Measurements from ENCODE around the gene PDIA5. TPM values are rescaled to one million over a fixed set of nuclear protein-coding genes. Genes with fewer than 3 reads are reported as not detected.

Gene PDIA5
- total RNA-seq (1 to 10 TPM; 2.2 to 3.0 TPM), total RNA-seq (1.4 to 46.3 (median 4.5) reads per million in 172 experiments)
- 4.4 TPM for polyA plus RNA-seq (2013, experiment 1 of 2)
- polyA plus RNA-seq (2013, experiment 2 of 2), result 5.1 TPM

- POLR2A ChIA-PET, result interaction anchor here (0.9 to 1.2 kb wide), 5 partner anchors 10 to 683 kb away, joined by 3 to 5 read pairs (median 4); partner anchors contain the start of genes FAM162A and SEC22A
- no peak within 1 kb of the TSS for H3K27ac Mint-ChIP-seq
- CTCF ChIA-PET, result no interaction called here
Observed at GRCh38 chr3:123066896-123067688, at the start of gene PDIA5. PDIA5 (plus strand) TSS chr3:123067025; CDS start chr3:123067165, 140 bp downstream.

GRCh38 chr3:123018683-123019082 is 48.1 kb upstream of the PDIA5 start:
- DNase-seq (no peak), ATAC-seq (ENCODE audit: poor library complexity) (no peak)
- POLR2A ChIA-PET, result no interaction called here
- no peaks in the 10 kb centered on the region for H3K9me3 ChIP-seq (ENCODE audit: control insufficient read depth in 1 of 2, insufficient read depth in 1 of 2, low read length in 2 of 2)
- CTCF ChIA-PET, result no interaction called here
- no peaks in the 10 kb centered on the region for H3K36me3 Mint-ChIP-seq (ENCODE audit: low read depth)
- H3K27ac ChIP-seq (ENCODE audit: low read depth in 1 of 2, low read length in 2 of 2), result no peak overlapping the region
- H3K27ac Mint-ChIP-seq, result no peak overlapping the region
- H3K27me3 Mint-ChIP-seq, result peaks cover 60% of the 10 kb centered on the region
- no peaks in the 10 kb centered on the region for H3K4me1 Mint-ChIP-seq (ENCODE audit: low read depth)
- H3K9me3 Mint-ChIP-seq, result no peaks in the 10 kb centered on the region
- H3K4me3 Mint-ChIP-seq, result no peak overlapping the region
- intact Hi-C loops (cut with DNase I, micrococcal nuclease), result no loop called here
- H3K36me3 ChIP-seq (ENCODE audit: insufficient read depth, low read length), result no peaks in the 10 kb centered on the region
- H3K27me3 ChIP-seq (ENCODE audit: control insufficient read depth in 1 of 2, insufficient read depth in 2 of 2, low read length in 2 of 2), result peaks cover 30% of the 10 kb centered on the region in 2 experiments
- no peak for TF ChIP-seq CTCF (IDR thresholded peaks at IDR 0.05)
- no peaks in the 10 kb centered on the region for H3K4me1 ChIP-seq (ENCODE audit: insufficient read depth, low read length)
- H3K4me3 ChIP-seq (ENCODE audit: low read length), result no peak overlapping the region

More at GRCh38 chr3:123066896-123067688, at the start of gene PDIA5:
- DNase-seq (peak in 13 of 14 experiments; percentile 3 to 63 (median 37)), ATAC-seq (ENCODE audit: poor library complexity) (peak; percentile 55)
- Mint-ChIP-seq H3K4me3 (peak within 1 kb of the TSS; percentile 84), H3K9me3 (no peaks in the 10 kb centered on the region), H3K36me3 (ENCODE audit: low read depth) (no peaks in the 10 kb centered on the region), H3K27me3 (no peaks in the 10 kb centered on the region), H3K4me1 (ENCODE audit: low read depth) (peaks cover 23% of the 10 kb centered on the region)
- intact Hi-C loops (cut with DNase I, micrococcal nuclease), result no loop called here
- H3K9me3 ChIP-seq (ENCODE audit: control insufficient read depth in 1 of 2, insufficient read depth in 1 of 2, low read length in 2 of 2), result no peaks in the 10 kb centered on the region
- peaks cover 24% of the 10 kb centered on the region for H3K4me1 ChIP-seq (ENCODE audit: insufficient read depth, low read length)
- TF ChIP-seq CTCF (IDR thresholded peaks at IDR 0.05), result no peak
- no peak within 1 kb of the TSS for H3K27ac ChIP-seq (ENCODE audit: low read depth in 1 of 2, low read length in 2 of 2)
- peak within 1 kb of the TSS; percentile 69 for H3K4me3 ChIP-seq (ENCODE audit: low read length)
- H3K27me3 ChIP-seq (ENCODE audit: control insufficient read depth in 1 of 2, insufficient read depth in 2 of 2, low read length in 2 of 2), result no peaks in the 10 kb centered on the region
- H3K36me3 ChIP-seq (ENCODE audit: insufficient read depth, low read length), result no peaks in the 10 kb centered on the region

GRCh38 chr3:123019161-123019560 is 47.7 kb upstream of the PDIA5 start:
- no peak overlapping the region for H3K4me3 ChIP-seq (ENCODE audit: low read length)
- no peak overlapping the region for H3K27ac ChIP-seq (ENCODE audit: low read depth in 1 of 2, low read length in 2 of 2)
- H3K36me3 Mint-ChIP-seq (ENCODE audit: low read depth), result no peaks in the 10 kb centered on the region
- ChIA-PET CTCF (no interaction called here), POLR2A (no interaction called here)
- no peaks in the 10 kb centered on the region for H3K36me3 ChIP-seq (ENCODE audit: insufficient read depth, low read length)
- H3K27me3 ChIP-seq (ENCODE audit: control insufficient read depth in 1 of 2, insufficient read depth in 2 of 2, low read length in 2 of 2), result peaks cover 35% of the 10 kb centered on the region in 2 experiments
- H3K27me3 Mint-ChIP-seq, result peaks cover 63% of the 10 kb centered on the region
- ATAC-seq (ENCODE audit: poor library complexity) (no peak), DNase-seq (no peak)
- H3K9me3 Mint-ChIP-seq, result no peaks in the 10 kb centered on the region
- no peaks in the 10 kb centered on the region for H3K4me1 ChIP-seq (ENCODE audit: insufficient read depth, low read length)
- no peak overlapping the region for H3K27ac Mint-ChIP-seq
- H3K4me3 Mint-ChIP-seq, result no peak overlapping the region
- H3K4me1 Mint-ChIP-seq (ENCODE audit: low read depth), result no peaks in the 10 kb centered on the region
- TF ChIP-seq CTCF (IDR thresholded peaks at IDR 0.05), result no peak
- intact Hi-C loops (cut with DNase I, micrococcal nuclease), result no loop called here
- no peaks in the 10 kb centered on the region for H3K9me3 ChIP-seq (ENCODE audit: control insufficient read depth in 1 of 2, insufficient read depth in 1 of 2, low read length in 2 of 2)
